Breast epithelium (tissue), 3 donors: Measurements from ENCODE around the gene HIP1R.

Source experiments
- POLR2A ChIP-seq: fragments of 450-650 bp; IDR thresholded peaks from one replicate; pipeline ENCODE4 v1.6.1; 2016; ENCODE audit warnings: antibody characterized with exemption, mild to moderate bottlenecking, moderate library complexity
- TF ChIP-seq, protein P1 (sequence below), 3 donors: fragments of 450-650 bp; IDR thresholded peaks; one replicate each; pipeline ENCODE4 v1.5.1; 2016 to 2017; ENCODE audit warnings: antibody characterized with exemption in 3 of 3, mild to moderate bottlenecking in 3 of 3, moderate library complexity in 3 of 3

DNA sequence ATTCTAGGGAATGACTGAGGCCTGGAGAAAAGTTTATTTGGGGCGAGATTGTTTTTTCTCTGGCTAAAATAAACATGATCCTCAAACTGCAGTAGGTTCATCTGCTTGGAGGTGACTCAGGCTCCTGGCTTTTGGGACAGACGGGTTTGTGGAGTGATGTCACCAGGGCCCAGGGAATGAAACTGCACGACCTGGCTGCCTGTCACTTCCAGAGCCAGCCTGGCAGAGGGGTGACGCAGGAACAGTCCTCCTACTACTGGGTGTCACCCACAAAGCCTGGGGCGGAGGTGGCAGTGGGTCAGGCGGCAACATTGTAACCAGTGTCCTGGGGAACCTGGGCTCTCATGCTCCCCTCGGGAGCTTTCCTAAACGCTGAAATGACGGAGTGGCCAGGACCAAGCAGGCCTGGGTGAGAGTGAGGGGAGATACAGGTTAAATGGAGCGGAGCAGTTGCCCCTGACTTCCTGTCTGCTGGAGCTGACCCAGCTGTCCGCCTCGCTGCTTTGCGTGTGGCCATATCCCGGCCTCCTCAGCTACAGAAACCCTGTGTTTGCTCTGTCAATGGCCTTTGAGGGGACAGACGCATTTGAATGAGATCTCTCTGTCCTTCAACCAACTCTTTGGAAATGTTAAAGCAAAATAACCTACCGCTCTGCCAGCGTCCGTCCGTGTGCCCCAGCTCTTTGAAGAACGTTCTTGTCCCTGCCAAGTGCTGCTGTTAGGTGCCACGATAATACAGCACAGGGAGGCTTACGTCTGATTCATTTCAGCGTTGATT is 6.5 kb downstream of the HIP1R start:
- TF ChIP-seq, protein P1, sequence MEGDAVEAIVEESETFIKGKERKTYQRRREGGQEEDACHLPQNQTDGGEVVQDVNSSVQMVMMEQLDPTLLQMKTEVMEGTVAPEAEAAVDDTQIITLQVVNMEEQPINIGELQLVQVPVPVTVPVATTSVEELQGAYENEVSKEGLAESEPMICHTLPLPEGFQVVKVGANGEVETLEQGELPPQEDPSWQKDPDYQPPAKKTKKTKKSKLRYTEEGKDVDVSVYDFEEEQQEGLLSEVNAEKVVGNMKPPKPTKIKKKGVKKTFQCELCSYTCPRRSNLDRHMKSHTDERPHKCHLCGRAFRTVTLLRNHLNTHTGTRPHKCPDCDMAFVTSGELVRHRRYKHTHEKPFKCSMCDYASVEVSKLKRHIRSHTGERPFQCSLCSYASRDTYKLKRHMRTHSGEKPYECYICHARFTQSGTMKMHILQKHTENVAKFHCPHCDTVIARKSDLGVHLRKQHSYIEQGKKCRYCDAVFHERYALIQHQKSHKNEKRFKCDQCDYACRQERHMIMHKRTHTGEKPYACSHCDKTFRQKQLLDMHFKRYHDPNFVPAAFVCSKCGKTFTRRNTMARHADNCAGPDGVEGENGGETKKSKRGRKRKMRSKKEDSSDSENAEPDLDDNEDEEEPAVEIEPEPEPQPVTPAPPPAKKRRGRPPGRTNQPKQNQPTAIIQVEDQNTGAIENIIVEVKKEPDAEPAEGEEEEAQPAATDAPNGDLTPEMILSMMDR (IDR thresholded peaks at IDR 0.05) = no peak
- TF ChIP-seq POLR2A = no peak
